ENCODE results near the gene ARMC3. TPM values are rescaled to one million over a fixed set of nuclear protein-coding genes. Genes with fewer than 3 reads are reported as not detected.
"Not testable (repeated sequence)": the region's sequence is repeated elsewhere in the genome, so short reads cannot be mapped to it uniquely, and the experiment has no call there.

ARMC3 gene
- total RNA-seq, 1 donor from 2014 or later: 1.5 TPM

GRCh38 chr10:22913474-22914092 is 14.3 kb upstream of the ARMC3 start:
- H3K36me3 Mint-ChIP-seq (ENCODE audit: low read depth): peaks cover 5% of the 10 kb centered on the region
- DNase-seq (ENCODE audit: low read depth, low spot score): no peak
- H3K27me3 Mint-ChIP-seq (ENCODE audit: low read depth): no peaks in the 10 kb centered on the region
- H3K9me3 Mint-ChIP-seq: peaks cover 12% of the 10 kb centered on the region
- H3K4me1 Mint-ChIP-seq: no peaks in the 10 kb centered on the region
- no peak overlapping the region for H3K27ac Mint-ChIP-seq (ENCODE audit: unreplicated experiment)
- TF ChIP-seq CTCF (conservative IDR thresholded peaks at IDR 0.05): no peak
- no peak overlapping the region for H3K4me3 Mint-ChIP-seq

GRCh38 chr10:22915314-22915713 is 12.5 kb upstream of the ARMC3 start:
- H3K9me3 Mint-ChIP-seq: peaks cover 6% of the 10 kb centered on the region
- no peak for TF ChIP-seq CTCF (conservative IDR thresholded peaks at IDR 0.05)

GRCh38 chr10:22925088-22925487 is 2.8 kb upstream of the ARMC3 start:
- Mint-ChIP-seq H3K4me3 (no peak overlapping the region), H3K36me3 (ENCODE audit: low read depth) (peaks cover 3% of the 10 kb centered on the region), H3K9me3 (peaks cover 4% of the 10 kb centered on the region), H3K4me1 (no peaks in the 10 kb centered on the region), H3K27me3 (ENCODE audit: low read depth) (no peaks in the 10 kb centered on the region), H3K27ac (ENCODE audit: unreplicated experiment) (no peak overlapping the region)
- no peak for DNase-seq (ENCODE audit: low read depth, low spot score)
- no peak for TF ChIP-seq CTCF (conservative IDR thresholded peaks at IDR 0.05)

More at GRCh38 chr10:22915314-22915713, 12.5 kb upstream of the ARMC3 start:
- no peaks in the 10 kb centered on the region for H3K27me3 Mint-ChIP-seq (ENCODE audit: low read depth)
- H3K4me3 Mint-ChIP-seq: no peak overlapping the region
- DNase-seq (ENCODE audit: low read depth, low spot score): no peak
- peaks cover 5% of the 10 kb centered on the region for H3K36me3 Mint-ChIP-seq (ENCODE audit: low read depth)
- no peak overlapping the region for H3K27ac Mint-ChIP-seq (ENCODE audit: unreplicated experiment)
- H3K4me1 Mint-ChIP-seq: no peaks in the 10 kb centered on the region

GRCh38 chr10:22927166-22927565 is 687 bp upstream of the ARMC3 start:
- no peak for DNase-seq (ENCODE audit: low read depth, low spot score)
- H3K36me3 Mint-ChIP-seq (ENCODE audit: low read depth): no peaks in the 10 kb centered on the region
- no peaks in the 10 kb centered on the region for H3K4me1 Mint-ChIP-seq
- TF ChIP-seq CTCF (conservative IDR thresholded peaks at IDR 0.05): no peak
- H3K4me3 Mint-ChIP-seq: no peak overlapping the region
- no peaks in the 10 kb centered on the region for H3K27me3 Mint-ChIP-seq (ENCODE audit: low read depth)
- no peak overlapping the region for H3K27ac Mint-ChIP-seq (ENCODE audit: unreplicated experiment)
- no peaks in the 10 kb centered on the region for H3K9me3 Mint-ChIP-seq

- H3K27ac Mint-ChIP-seq (ENCODE audit: unreplicated experiment); H3K27me3 Mint-ChIP-seq (ENCODE audit: low read depth); H3K36me3 Mint-ChIP-seq (ENCODE audit: low read depth); H3K9me3 Mint-ChIP-seq; DNase-seq (ENCODE audit: low read depth, low spot score); H3K4me1 Mint-ChIP-seq: not testable (repeated sequence)
- H3K4me3 Mint-ChIP-seq: peak overlapping the region; percentile 61
Observed at GRCh38 chr10:22929053-22929452, 1.2 kb downstream of the ARMC3 start.

- Mint-ChIP-seq H3K27ac (ENCODE audit: unreplicated experiment) (no peak overlapping the region), H3K4me1 (no peaks in the 10 kb centered on the region), H3K36me3 (ENCODE audit: low read depth) (no peaks in the 10 kb centered on the region), H3K9me3 (no peaks in the 10 kb centered on the region), H3K4me3 (no peak overlapping the region), H3K27me3 (ENCODE audit: low read depth) (no peaks in the 10 kb centered on the region)
- no peak for TF ChIP-seq CTCF (conservative IDR thresholded peaks at IDR 0.05)
- DNase-seq (ENCODE audit: low read depth, low spot score): no peak
Observed at GRCh38 chr10:22931948-22932347, 4.1 kb downstream of the ARMC3 start.
